Chondrocyte (in vitro differentiated cells): ENCODE data around the gene SPRYD4. TPM values are rescaled to one million over a fixed set of nuclear protein-coding genes. Genes with fewer than 3 reads are reported as not detected.

Experiments used
- DNase-seq: peaks from one replicate; pipeline ENCODE4 v3.0.0; 2021; ENCODE audit warnings: mixed read lengths, low spot score
- H3K27ac Mint-ChIP-seq: one replicate; pipeline ENCODE4 v1.8.0; 2021; ENCODE audit warnings: mild to moderate bottlenecking, moderate library complexity, mixed read lengths; ENCODE audit not compliant: unreplicated experiment
- H3K27me3 Mint-ChIP-seq: 2 replicates; pipeline ENCODE4 v1.8.0; 2021; ENCODE audit warnings: low read depth, mixed read lengths
- H3K36me3 Mint-ChIP-seq: 2 replicates; pipeline ENCODE4 v1.8.0; 2021; ENCODE audit warnings: low read depth, mixed read lengths
- H3K4me1 Mint-ChIP-seq: 2 replicates; pipeline ENCODE4 v1.8.0; 2021; ENCODE audit warnings: low read depth, mild to moderate bottlenecking, mixed read lengths
- H3K4me3 Mint-ChIP-seq: one replicate; pipeline ENCODE4 v1.8.0; 2021; ENCODE audit warnings: mild to moderate bottlenecking, moderate library complexity, mixed read lengths; ENCODE audit not compliant: unreplicated experiment
- H3K9me3 Mint-ChIP-seq: 2 replicates; pipeline ENCODE4 v1.8.0; 2021; ENCODE audit warnings: low read depth, mixed read lengths
- CTCF ChIP-seq: fragments of 200-600 bp; sonication (generic); IDR thresholded peaks from 2 replicates; pipeline ENCODE4 v1.5.0; 2021; ENCODE audit warnings: antibody characterized with exemption, mild to moderate bottlenecking, moderate library complexity
- total RNA-seq: library from RNA; stranded (reverse); gene quantifications from 3 replicates; pipeline ENCODE4 v1.2.1, GENCODE V29; 2021

SPRYD4 gene
- total RNA-seq, 1 donor from 2014 or later = 1.6 TPM

DNA sequence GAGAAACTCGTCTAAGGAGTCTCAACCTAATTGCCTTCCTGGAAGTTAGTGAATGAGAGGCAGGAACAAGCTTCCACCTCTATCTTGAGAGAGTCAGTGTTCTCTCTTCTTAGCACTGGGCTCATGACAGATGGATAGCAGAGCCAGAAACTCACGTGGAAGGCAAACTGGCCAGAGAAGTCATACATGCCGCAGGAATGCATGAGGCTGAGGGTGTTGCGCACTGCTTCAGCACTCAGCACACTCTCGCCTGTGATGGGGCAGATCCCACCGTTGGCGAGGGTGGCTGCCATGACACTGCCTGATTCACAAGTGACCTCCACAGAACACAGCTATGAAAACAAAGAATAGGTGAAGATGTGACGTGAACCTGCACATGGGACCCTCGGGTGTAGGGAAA lies 6.0 kb downstream of the SPRYD4 start:
- TF ChIP-seq CTCF = no peak
- no peak overlapping the region for H3K27ac Mint-ChIP-seq
- no peaks in the 10 kb centered on the region for H3K9me3 Mint-ChIP-seq
- H3K4me3 Mint-ChIP-seq = no peak overlapping the region
- H3K4me1 Mint-ChIP-seq = peaks cover 7% of the 10 kb centered on the region
- H3K27me3 Mint-ChIP-seq = no peaks in the 10 kb centered on the region
- no peak for DNase-seq
- no peaks in the 10 kb centered on the region for H3K36me3 Mint-ChIP-seq

- TF ChIP-seq CTCF = no peak
Observed at GRCh38 chr12:56476143-56476542, 7.8 kb downstream of the SPRYD4 start.

GRCh38 chr12:56476972-56477432 lies 8.6 kb downstream of the SPRYD4 start:
- Mint-ChIP-seq H3K4me3 (no peak overlapping the region), H3K4me1 (no peaks in the 10 kb centered on the region), H3K27me3 (no peaks in the 10 kb centered on the region), H3K36me3 (no peaks in the 10 kb centered on the region), H3K9me3 (no peaks in the 10 kb centered on the region), H3K27ac (no peak overlapping the region)
- no peak for TF ChIP-seq CTCF
- DNase-seq = no peak

More at GRCh38 chr12:56476143-56476542, 7.8 kb downstream of the SPRYD4 start:
- no peak for DNase-seq
- Mint-ChIP-seq H3K27me3 (no peaks in the 10 kb centered on the region), H3K4me1 (no peaks in the 10 kb centered on the region), H3K36me3 (no peaks in the 10 kb centered on the region), H3K27ac (no peak overlapping the region), H3K4me3 (no peak overlapping the region), H3K9me3 (no peaks in the 10 kb centered on the region)

DNA sequence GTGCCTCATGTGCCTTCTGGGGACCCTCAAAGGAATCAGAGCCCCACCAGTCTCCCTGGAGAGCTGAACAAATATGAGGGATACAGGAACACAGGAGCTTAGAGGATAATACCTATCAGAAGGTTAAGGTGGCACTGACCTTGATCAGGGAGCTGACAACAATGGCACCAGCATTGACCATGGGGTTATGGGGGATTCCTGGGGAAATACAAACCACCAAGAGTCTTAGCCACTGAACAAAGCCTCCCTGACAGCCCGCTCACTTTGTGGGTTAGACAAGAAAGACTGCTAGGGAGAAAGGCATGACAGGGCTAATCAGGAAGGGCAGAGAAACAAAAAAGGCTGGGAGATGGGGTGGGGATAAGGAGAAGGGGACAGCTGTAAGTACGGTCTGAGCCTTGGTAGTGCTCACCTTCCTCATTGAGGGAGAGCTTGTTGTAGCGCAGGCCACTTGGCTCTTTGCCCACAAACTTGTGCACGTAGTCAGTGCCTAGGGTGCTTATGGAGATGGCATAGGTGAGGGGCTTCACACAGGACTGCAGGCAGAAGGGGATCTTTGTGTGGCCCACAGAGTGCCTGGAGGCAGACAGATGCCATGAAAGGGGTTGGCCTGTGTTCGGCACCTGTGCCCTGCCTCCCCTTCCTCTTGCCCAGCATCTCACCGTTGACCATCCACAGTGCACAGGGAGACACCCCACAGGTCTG lies 9.3 kb downstream of the SPRYD4 start:
- no peak overlapping the region for H3K27ac Mint-ChIP-seq
- no peak overlapping the region for H3K4me3 Mint-ChIP-seq
- DNase-seq = no peak
- H3K27me3 Mint-ChIP-seq = no peaks in the 10 kb centered on the region
- no peaks in the 10 kb centered on the region for H3K36me3 Mint-ChIP-seq
- no peak for TF ChIP-seq CTCF
- H3K9me3 Mint-ChIP-seq = no peaks in the 10 kb centered on the region
- H3K4me1 Mint-ChIP-seq = no peaks in the 10 kb centered on the region

- Mint-ChIP-seq H3K9me3 (no peaks in the 10 kb centered on the region), H3K4me1 (no peaks in the 10 kb centered on the region), H3K27me3 (no peaks in the 10 kb centered on the region), H3K27ac (no peak overlapping the region), H3K36me3 (no peaks in the 10 kb centered on the region), H3K4me3 (no peak overlapping the region)
- no peak for TF ChIP-seq CTCF
- DNase-seq = no peak
Observed at GRCh38 chr12:56479625-56480024, 11.2 kb downstream of the SPRYD4 start.
